Osteoblast (primary cell): ENCODE results near the gene KCNQ1. TPM values are rescaled to one million over a fixed set of nuclear protein-coding genes. Genes with fewer than 3 reads are reported as not detected.

ENCODE experiments used
- DNase-seq: peaks from one replicate; pipeline ENCODE4 v3.0.0; 2011; ENCODE audit warnings: low spot score, mixed read lengths; ENCODE audit not compliant: insufficient read length; ENCODE audit errors: missing footprints
- H2AFZ ChIP-seq: 2 replicates; pipeline ENCODE4 v1.6.0; 2011; ENCODE audit warnings: mild to moderate bottlenecking, low read length
- H3K27ac ChIP-seq: 2 replicates; pipeline ENCODE4 v1.5.1; 2011; ENCODE audit warnings: mild to moderate bottlenecking, low read depth, low read length, moderate library complexity
- H3K27me3 ChIP-seq: 2 replicates; pipeline ENCODE4 v1.6.0; 2012; ENCODE audit warnings: mild to moderate bottlenecking, control low read depth, inconsistent platforms, low read length, moderate library complexity; ENCODE audit not compliant: insufficient read depth
- H3K36me3 ChIP-seq: 2 replicates; pipeline ENCODE4 v1.5.1; 2011; ENCODE audit warnings: mild to moderate bottlenecking, low read length, control low read depth, moderate library complexity; ENCODE audit not compliant: insufficient read depth
- H3K4me1 ChIP-seq: 2 replicates; pipeline ENCODE4 v1.5.1; 2011; ENCODE audit warnings: mild to moderate bottlenecking, low read length, control low read depth, moderate library complexity; ENCODE audit not compliant: insufficient read depth
- H3K4me2 ChIP-seq: 2 replicates; pipeline ENCODE4 v1.6.0; 2011; ENCODE audit warnings: mild to moderate bottlenecking, low read length; ENCODE audit not compliant: insufficient read depth
- H3K4me3 ChIP-seq: fragments of 200-600 bp; sonication (generic); 3 replicates; pipeline ENCODE4 v1.5.1; 2012; ENCODE audit warnings: mild to moderate bottlenecking, low read length, inconsistent platforms; ENCODE audit not compliant: insufficient read depth
- H3K79me2 ChIP-seq: 2 replicates; pipeline ENCODE4 v1.6.0; 2012; ENCODE audit warnings: mild to moderate bottlenecking, low read length, control low read depth, inconsistent platforms; ENCODE audit not compliant: insufficient read depth
- H3K9me3 ChIP-seq: 2 replicates; pipeline ENCODE4 v1.5.1; 2011; ENCODE audit warnings: low read depth, low read length, control low read depth
- H4K20me1 ChIP-seq: 2 replicates; pipeline ENCODE4 v1.6.0; 2012; ENCODE audit warnings: mild to moderate bottlenecking, low read length, control low read depth; ENCODE audit not compliant: insufficient read depth
- total RNA-seq: library from RNA; depleted of rRNA; stranded (reverse); fragments of >200 nt; gene quantifications from 2 replicates; pipeline ENCODE4 v1.2.3, GENCODE V29; 2012
- TF ChIP-seq, protein P1 (sequence below): IDR thresholded peaks from 2 replicates; pipeline ENCODE4 v1.5.1; 2011; ENCODE audit warnings: mild to moderate bottlenecking, low read depth, low read length, moderate library complexity; ENCODE audit errors: extremely low read depth

KCNQ1 gene
- total RNA-seq, 1 donor, result not detected

DNA sequence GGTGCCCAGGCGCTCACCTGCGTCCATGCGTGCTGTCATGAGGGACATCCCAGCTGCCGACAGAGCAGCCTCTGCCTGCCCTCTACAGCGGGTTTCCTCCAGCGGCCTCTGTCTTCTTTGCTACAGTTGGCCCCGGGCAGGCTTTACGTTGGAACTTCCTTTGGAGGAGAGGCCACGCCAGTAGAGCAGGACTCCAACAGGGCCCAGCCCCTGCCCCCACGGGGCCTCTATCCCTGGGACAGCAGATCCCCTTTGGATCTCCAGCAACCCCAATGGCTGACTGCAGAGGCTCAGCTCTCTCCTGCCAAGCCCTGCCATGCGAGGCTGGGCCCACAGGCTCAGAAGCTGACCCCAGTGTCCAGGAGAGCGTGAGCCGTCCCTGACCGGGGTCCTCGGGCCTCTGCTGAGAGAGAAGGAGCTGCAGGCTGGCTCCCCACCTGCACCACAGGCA, 12.6 kb upstream of the KCNQ1 start:
- Histone ChIP-seq H3K4me2 (no peak overlapping the region), H3K27ac (no peak overlapping the region), H3K36me3 (no peaks in the 10 kb centered on the region), H3K79me2 (no peaks in the 10 kb centered on the region), H3K9me3 (no peaks in the 10 kb centered on the region), H3K4me3 (no peak overlapping the region), H4K20me1 (no peaks in the 10 kb centered on the region), H3K27me3 (peaks cover under 1% of the 10 kb centered on the region), H3K4me1 (no peaks in the 10 kb centered on the region), H2AFZ (no peak overlapping the region)
- DNase-seq, result no peak
- TF ChIP-seq, protein P1, sequence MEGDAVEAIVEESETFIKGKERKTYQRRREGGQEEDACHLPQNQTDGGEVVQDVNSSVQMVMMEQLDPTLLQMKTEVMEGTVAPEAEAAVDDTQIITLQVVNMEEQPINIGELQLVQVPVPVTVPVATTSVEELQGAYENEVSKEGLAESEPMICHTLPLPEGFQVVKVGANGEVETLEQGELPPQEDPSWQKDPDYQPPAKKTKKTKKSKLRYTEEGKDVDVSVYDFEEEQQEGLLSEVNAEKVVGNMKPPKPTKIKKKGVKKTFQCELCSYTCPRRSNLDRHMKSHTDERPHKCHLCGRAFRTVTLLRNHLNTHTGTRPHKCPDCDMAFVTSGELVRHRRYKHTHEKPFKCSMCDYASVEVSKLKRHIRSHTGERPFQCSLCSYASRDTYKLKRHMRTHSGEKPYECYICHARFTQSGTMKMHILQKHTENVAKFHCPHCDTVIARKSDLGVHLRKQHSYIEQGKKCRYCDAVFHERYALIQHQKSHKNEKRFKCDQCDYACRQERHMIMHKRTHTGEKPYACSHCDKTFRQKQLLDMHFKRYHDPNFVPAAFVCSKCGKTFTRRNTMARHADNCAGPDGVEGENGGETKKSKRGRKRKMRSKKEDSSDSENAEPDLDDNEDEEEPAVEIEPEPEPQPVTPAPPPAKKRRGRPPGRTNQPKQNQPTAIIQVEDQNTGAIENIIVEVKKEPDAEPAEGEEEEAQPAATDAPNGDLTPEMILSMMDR, result no peak

GRCh38 chr11:2432628-2433071, 12.2 kb upstream of the KCNQ1 start:
- no peaks in the 10 kb centered on the region for H3K36me3 ChIP-seq
- DNase-seq, result peak; percentile 69
- TF ChIP-seq, protein P1, result no peak
- H3K9me3 ChIP-seq, result no peaks in the 10 kb centered on the region
- H3K4me1 ChIP-seq, result no peaks in the 10 kb centered on the region
- H4K20me1 ChIP-seq, result no peaks in the 10 kb centered on the region
- peaks cover 5% of the 10 kb centered on the region for H3K27me3 ChIP-seq
- no peaks in the 10 kb centered on the region for H3K79me2 ChIP-seq
- H3K4me3 ChIP-seq, result no peak overlapping the region
- H2AFZ ChIP-seq, result no peak overlapping the region
- H3K4me2 ChIP-seq, result no peak overlapping the region
- no peak overlapping the region for H3K27ac ChIP-seq

DNA sequence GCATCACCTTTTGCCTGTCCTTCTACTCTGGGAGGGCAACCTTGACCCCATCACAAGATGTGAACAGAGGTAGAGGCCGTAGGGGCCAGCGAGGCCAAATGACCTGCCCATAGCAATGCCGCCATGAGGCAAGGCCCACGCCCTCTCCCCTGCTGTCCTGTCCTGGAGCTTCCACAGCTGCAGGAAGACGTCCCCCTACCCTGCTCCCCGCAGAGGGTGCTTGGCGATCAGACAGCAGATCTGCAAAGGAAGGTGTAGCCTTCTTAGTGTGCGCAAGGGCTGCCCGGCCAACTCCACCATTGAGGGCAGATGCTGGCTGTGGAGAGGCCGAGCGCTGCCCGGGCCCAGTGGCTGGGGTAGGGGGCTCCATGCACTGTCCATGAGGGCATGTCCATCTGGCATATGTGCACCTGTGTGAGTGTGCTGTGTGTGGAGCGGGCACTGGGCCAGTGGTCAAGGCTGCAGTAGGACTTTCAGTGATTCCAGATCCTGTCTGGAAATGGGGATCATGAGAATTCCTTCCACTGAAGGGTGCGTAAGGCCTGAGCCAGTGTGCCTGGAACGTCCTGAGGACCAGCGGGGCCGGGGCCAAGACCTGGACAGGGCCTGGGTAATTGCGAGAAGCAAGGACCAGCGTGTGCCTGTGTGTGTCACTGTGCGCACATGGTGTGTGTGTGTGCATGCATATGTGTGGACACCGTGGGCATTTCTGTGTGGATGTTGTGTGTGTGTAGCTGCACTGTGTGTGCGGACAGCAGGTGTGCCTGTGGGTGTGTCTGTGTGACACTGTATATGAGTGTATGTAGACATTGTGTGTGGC, 11.5 kb upstream of the KCNQ1 start:
- H3K27me3 ChIP-seq, result peaks cover 6% of the 10 kb centered on the region
- H2AFZ ChIP-seq, result no peak overlapping the region
- no peaks in the 10 kb centered on the region for H3K36me3 ChIP-seq
- H3K9me3 ChIP-seq, result no peaks in the 10 kb centered on the region
- no peaks in the 10 kb centered on the region for H4K20me1 ChIP-seq
- H3K4me3 ChIP-seq, result no peak overlapping the region
- H3K4me2 ChIP-seq, result no peak overlapping the region
- DNase-seq, result peak; percentile 41
- TF ChIP-seq, protein P1, result no peak
- no peaks in the 10 kb centered on the region for H3K79me2 ChIP-seq
- no peak overlapping the region for H3K27ac ChIP-seq
- no peaks in the 10 kb centered on the region for H3K4me1 ChIP-seq

GRCh38 chr11:2434008-2434407, 10.8 kb upstream of the KCNQ1 start:
- H3K9me3 ChIP-seq, result no peaks in the 10 kb centered on the region
- H3K4me2 ChIP-seq, result no peak overlapping the region
- peaks cover 6% of the 10 kb centered on the region for H3K27me3 ChIP-seq
- H3K27ac ChIP-seq, result no peak overlapping the region
- no peaks in the 10 kb centered on the region for H3K36me3 ChIP-seq
- no peaks in the 10 kb centered on the region for H3K4me1 ChIP-seq
- H2AFZ ChIP-seq, result no peak overlapping the region
- no peak overlapping the region for H3K4me3 ChIP-seq
- peak; percentile 6 for DNase-seq
- H4K20me1 ChIP-seq, result no peaks in the 10 kb centered on the region
- H3K79me2 ChIP-seq, result no peaks in the 10 kb centered on the region
- TF ChIP-seq, protein P1, result no peak
